Endodermal cell (in vitro differentiated cells): ENCODE results near the gene THADA. TPM values are rescaled to one million over a fixed set of nuclear protein-coding genes. Genes with fewer than 3 reads are reported as not detected.

ENCODE experiments used
- DNase-seq: peaks from one replicate; pipeline ENCODE4 v3.0.0-alpha.2; 2017
- H3K27ac ChIP-seq: 2 replicates; pipeline ENCODE4 v1.5.1; 2013; ENCODE audit warnings: mild to moderate bottlenecking, low read depth, low read length, moderate library complexity
- H3K27me3 ChIP-seq: 2 replicates; pipeline ENCODE4 v1.6.1; 2013; ENCODE audit warnings: mild to moderate bottlenecking, low read length, moderate library complexity; ENCODE audit not compliant: insufficient read depth, control insufficient read depth, poor library complexity, severe bottlenecking
- H3K36me3 ChIP-seq: 2 replicates; pipeline ENCODE4 v1.7.0; 2013; ENCODE audit warnings: mild to moderate bottlenecking, low read length, moderate library complexity; ENCODE audit not compliant: control insufficient read depth, insufficient read depth
- H3K4me1 ChIP-seq: one replicate; pipeline ENCODE4 v1.7.0; 2013; ENCODE audit warnings: low read length; ENCODE audit not compliant: control insufficient read depth, insufficient read depth
- H3K4me3 ChIP-seq: 2 replicates; pipeline ENCODE4 v1.5.1; 2013; ENCODE audit warnings: mild to moderate bottlenecking, low read length, moderate library complexity
- H3K9ac ChIP-seq: 2 replicates; pipeline ENCODE4 v1.6.1; 2013; ENCODE audit warnings: mild to moderate bottlenecking, low read length, moderate library complexity; ENCODE audit not compliant: poor library complexity, severe bottlenecking; ENCODE audit errors: extremely low read depth
- H3K9me3 ChIP-seq: 2 replicates; pipeline ENCODE4 v1.6.1; 2013; ENCODE audit warnings: mild to moderate bottlenecking, low read length, moderate library complexity; ENCODE audit not compliant: control insufficient read depth
- H3K27ac Mint-ChIP-seq: 2 replicates; pipeline ENCODE4 v1.8.0; 2020; ENCODE audit warnings: mixed read lengths
- H3K27me3 Mint-ChIP-seq: 2 replicates; pipeline ENCODE4 v1.8.0; 2021; ENCODE audit warnings: mild to moderate bottlenecking, mixed read lengths; ENCODE audit not compliant: insufficient read depth
- H3K36me3 Mint-ChIP-seq: 2 replicates; pipeline ENCODE4 v1.8.0; 2020; ENCODE audit warnings: low read depth, mixed read lengths
- H3K4me1 Mint-ChIP-seq: 2 replicates; pipeline ENCODE4 v1.8.0; 2020; ENCODE audit warnings: mixed read lengths
- H3K4me3 Mint-ChIP-seq: 2 replicates; pipeline ENCODE4 v1.8.0; 2020; ENCODE audit warnings: mild to moderate bottlenecking, moderate library complexity, mixed read lengths
- H3K9me3 Mint-ChIP-seq: 2 replicates; pipeline ENCODE4 v1.8.0; 2020; ENCODE audit warnings: mild to moderate bottlenecking, mixed read lengths
- WGBS, 2 experiments: methylation state at CpG; one replicate each; pipeline versions ENCODE4 v1.1.5 to v1.1.7; 2013; ENCODE audit warnings: missing lambda C conversion rate in 2 of 2, mixed read lengths in 1 of 2; ENCODE audit not compliant: insufficient coverage in 1 of 2, insufficient read length in 1 of 2; 5-methylcytosine and 5-hydroxymethylcytosine counted together
- total RNA-seq, 2 donors: library from RNA; stranded (reverse); fragmentation: NEBNext Ultra II Directional in 1 of 2; extraction: Animal tissue kit (Norgen Biotek cat#: 25700) in 1 of 2; gene quantifications; 2 replicates in 1 of 2; 3 replicates in 1 of 2; pipeline ENCODE4 v1.2.1, GENCODE V29; 2021
- TF ChIP-seq, protein P1 (sequence below): fragments of 200-600 bp; sonication (generic); conservative IDR thresholded peaks from 2 replicates; pipeline ENCODE4 v1.5.0; 2021; ENCODE audit warnings: antibody characterized with exemption, mild to moderate bottlenecking

The THADA gene
- total RNA-seq, 2 donors from 2014 or later = 32.8 to 35.0 TPM

DNA sequence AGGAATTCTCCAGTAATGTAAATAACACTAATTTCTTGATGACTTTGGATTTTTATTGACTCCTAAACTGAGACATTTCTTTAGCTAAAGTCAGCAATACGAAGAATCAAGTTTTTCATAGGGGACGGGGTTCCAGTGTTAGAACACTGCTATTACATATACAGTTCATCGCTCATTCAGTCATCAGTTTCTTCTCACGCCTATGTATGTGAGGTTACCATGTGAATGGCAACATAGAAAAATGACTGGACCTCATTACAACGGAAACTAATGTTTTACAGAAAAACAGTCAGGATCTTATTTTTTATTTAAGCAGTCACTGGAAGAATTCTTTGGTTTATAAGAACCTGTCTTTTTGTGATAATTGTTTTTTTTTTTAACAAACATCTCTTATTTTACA is 56.4 kb downstream of the THADA start:
- TF ChIP-seq, protein P1, sequence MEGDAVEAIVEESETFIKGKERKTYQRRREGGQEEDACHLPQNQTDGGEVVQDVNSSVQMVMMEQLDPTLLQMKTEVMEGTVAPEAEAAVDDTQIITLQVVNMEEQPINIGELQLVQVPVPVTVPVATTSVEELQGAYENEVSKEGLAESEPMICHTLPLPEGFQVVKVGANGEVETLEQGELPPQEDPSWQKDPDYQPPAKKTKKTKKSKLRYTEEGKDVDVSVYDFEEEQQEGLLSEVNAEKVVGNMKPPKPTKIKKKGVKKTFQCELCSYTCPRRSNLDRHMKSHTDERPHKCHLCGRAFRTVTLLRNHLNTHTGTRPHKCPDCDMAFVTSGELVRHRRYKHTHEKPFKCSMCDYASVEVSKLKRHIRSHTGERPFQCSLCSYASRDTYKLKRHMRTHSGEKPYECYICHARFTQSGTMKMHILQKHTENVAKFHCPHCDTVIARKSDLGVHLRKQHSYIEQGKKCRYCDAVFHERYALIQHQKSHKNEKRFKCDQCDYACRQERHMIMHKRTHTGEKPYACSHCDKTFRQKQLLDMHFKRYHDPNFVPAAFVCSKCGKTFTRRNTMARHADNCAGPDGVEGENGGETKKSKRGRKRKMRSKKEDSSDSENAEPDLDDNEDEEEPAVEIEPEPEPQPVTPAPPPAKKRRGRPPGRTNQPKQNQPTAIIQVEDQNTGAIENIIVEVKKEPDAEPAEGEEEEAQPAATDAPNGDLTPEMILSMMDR = no peak
- no peaks in the 10 kb centered on the region for H3K27me3 ChIP-seq
- Mint-ChIP-seq H3K27ac (no peak overlapping the region), H3K4me3 (no peak overlapping the region), H3K4me1 (no peaks in the 10 kb centered on the region), H3K36me3 (peaks cover 14% of the 10 kb centered on the region), H3K27me3 (no peaks in the 10 kb centered on the region), H3K9me3 (no peaks in the 10 kb centered on the region)
- no peak overlapping the region for H3K27ac ChIP-seq
- no peak overlapping the region for H3K4me3 ChIP-seq
- H3K9me3 ChIP-seq = no peaks in the 10 kb centered on the region
- H3K9ac ChIP-seq = no peak overlapping the region
- no peaks in the 10 kb centered on the region for H3K4me1 ChIP-seq
- DNase-seq = no peak
- WGBS, 2 experiments = 86 to 93% methylated on average over 1 to 5 of the region's 5 CpGs
- H3K36me3 ChIP-seq = peaks cover 4% of the 10 kb centered on the region

GRCh38 chr2:43538034-43538670 is 57.7 kb downstream of the THADA start:
- H3K9ac ChIP-seq = no peak overlapping the region
- no peak overlapping the region for H3K4me3 ChIP-seq
- no peak overlapping the region for H3K27ac ChIP-seq
- H3K9me3 ChIP-seq = no peaks in the 10 kb centered on the region
- no peaks in the 10 kb centered on the region for H3K27me3 Mint-ChIP-seq
- TF ChIP-seq, protein P1 = no peak
- 97 to 100% methylated on average over 1 of the region's 1 CpG for WGBS, 2 experiments
- H3K27me3 ChIP-seq = no peaks in the 10 kb centered on the region
- H3K27ac Mint-ChIP-seq = no peak overlapping the region
- no peaks in the 10 kb centered on the region for H3K4me1 Mint-ChIP-seq
- H3K36me3 ChIP-seq = peaks cover 4% of the 10 kb centered on the region
- no peaks in the 10 kb centered on the region for H3K4me1 ChIP-seq
- no peak overlapping the region for H3K4me3 Mint-ChIP-seq
- no peak for DNase-seq
- peaks cover 3% of the 10 kb centered on the region for H3K9me3 Mint-ChIP-seq
- peaks cover 18% of the 10 kb centered on the region for H3K36me3 Mint-ChIP-seq

GRCh38 chr2:43537137-43537536 is 58.7 kb downstream of the THADA start:
- peaks cover 27% of the 10 kb centered on the region for H3K36me3 Mint-ChIP-seq

More at GRCh38 chr2:43537137-43537536, 58.7 kb downstream of the THADA start:
- no peak overlapping the region for H3K4me3 Mint-ChIP-seq
- H3K27me3 Mint-ChIP-seq = no peaks in the 10 kb centered on the region
- TF ChIP-seq, protein P1 = no peak
- H3K27ac ChIP-seq = no peak overlapping the region
- H3K4me3 ChIP-seq = no peak overlapping the region
- peaks cover 4% of the 10 kb centered on the region for H3K36me3 ChIP-seq
- H3K9me3 Mint-ChIP-seq = peaks cover 3% of the 10 kb centered on the region
- no peak overlapping the region for H3K9ac ChIP-seq
- WGBS, 2 experiments = 92% methylated on average over 2 of the region's 2 CpGs; no CpG with 5 or more reads in 1 of the 2 experiments
- no peak overlapping the region for H3K27ac Mint-ChIP-seq
- no peaks in the 10 kb centered on the region for H3K27me3 ChIP-seq
- no peaks in the 10 kb centered on the region for H3K4me1 ChIP-seq
- DNase-seq = no peak
- no peaks in the 10 kb centered on the region for H3K9me3 ChIP-seq
- H3K4me1 Mint-ChIP-seq = no peaks in the 10 kb centered on the region
